GM12878 (cell line): ENCODE measurements around the gene CEND1. TPM values are rescaled to one million over a fixed set of nuclear protein-coding genes. Genes with fewer than 3 reads are reported as not detected.

Experiments
- ATAC-seq: fragments of 200-7000 bp; cut with Tn5 transposase; 3 replicates; pipeline ENCODE4 v1.9.1; 2020; ENCODE audit warnings: mild to moderate bottlenecking, moderate library complexity
- BruUV-seq: library from RNA; stranded (reverse); fragments of 400-500 nt; replicated peaks from 2 replicates; lab custom pipeline; 2021; lab: Mats Ljungman, UMichigan
- CTCF ChIA-PET: fragments of 300-600 bp; sonication (Branson Sonifier 250); formaldehyde crosslinking; extraction: SDS; loops from one replicate; lab custom pipeline; 2021; ENCODE audit warnings: inconsistent platforms; lab: Yijun Ruan, JAX
- POLR2A ChIA-PET: fragments of 350-600 bp; formaldehyde crosslinking; extraction: SDS; loops from one replicate; lab custom pipeline; 2021; ENCODE audit warnings: inconsistent platforms; lab: Charles Lee
- RAD21 ChIA-PET: fragments of 300-600 bp; sonication (Branson Sonifier 250); formaldehyde crosslinking; loops from one replicate; lab custom pipeline; 2023; ENCODE audit warnings: antibody characterized with exemption; ENCODE audit not compliant: unreplicated experiment; lab: Charles Lee
- SMC1A ChIA-PET: fragments of 300-600 bp; sonication (Branson Sonifier 250); formaldehyde crosslinking; loops from one replicate; lab custom pipeline; 2023; ENCODE audit not compliant: unreplicated experiment, uncharacterized antibody; lab: Charles Lee
- DNase-seq: peaks from one replicate; pipeline ENCODE4 v3.0.0-alpha.2; 2011; ENCODE audit warnings: low read depth, low spot score
- FAIRE-seq: peaks from 3 replicates; lab custom pipeline; 2011; peaks lifted over from hg19 to GRCh38; lab: Jason Lieb, UNC
- H2AFZ ChIP-seq: 2 replicates; pipeline ENCODE4 v1.6.0; 2011; ENCODE audit warnings: low read depth, low read length, control low read depth; ENCODE audit not compliant: control insufficient read depth
- H3K27ac ChIP-seq: 2 replicates; pipeline ENCODE4 v1.5.1; 2011; ENCODE audit warnings: control low read depth; ENCODE audit not compliant: control insufficient read depth, insufficient read depth
- H3K27me3 ChIP-seq, 2 experiments: replicated peaks in 1 of 2; 2 replicates each; pipeline versions ENCODE4 v1.6.0 to v1.6.1; 2011; ENCODE audit warnings: low read length in 1 of 2; ENCODE audit not compliant: control insufficient read depth in 2 of 2, insufficient read depth in 2 of 2
- H3K36me3 ChIP-seq, 2 experiments: 2 replicates each; pipeline ENCODE4 v1.5.1; 2011; ENCODE audit warnings: low read length in 1 of 2; ENCODE audit not compliant: control insufficient read depth in 2 of 2, insufficient read depth in 2 of 2
- H3K4me1 ChIP-seq: 2 replicates; pipeline ENCODE4 v1.6.1; 2011; ENCODE audit warnings: mild to moderate bottlenecking, low read length, moderate library complexity, mixed read lengths; ENCODE audit not compliant: control insufficient read depth, insufficient read depth
- H3K4me2 ChIP-seq: 2 replicates; pipeline ENCODE4 v1.6.0; 2011; ENCODE audit warnings: control low read depth; ENCODE audit not compliant: control insufficient read depth, insufficient read depth
- H3K4me3 ChIP-seq: fragments of 200-600 bp; sonication (generic); 2 replicates; pipeline ENCODE4 v1.5.1; 2016
- H3K79me2 ChIP-seq: 2 replicates; pipeline ENCODE4 v1.6.0; 2011; ENCODE audit warnings: low read length; ENCODE audit not compliant: control insufficient read depth, insufficient read depth
- H3K9ac ChIP-seq: 2 replicates; pipeline ENCODE4 v1.8.0; 2011; ENCODE audit warnings: low read length, control low read depth, mixed read lengths; ENCODE audit not compliant: control insufficient read depth, insufficient read depth
- H3K9me3 ChIP-seq: replicated peaks from 3 replicates; pipeline ENCODE4 v1.5.1; 2011; ENCODE audit warnings: mild to moderate bottlenecking, low read length; ENCODE audit not compliant: control insufficient read depth, insufficient read depth
- H4K20me1 ChIP-seq: 2 replicates; pipeline ENCODE4 v1.6.0; 2011; ENCODE audit not compliant: control insufficient read depth, insufficient read depth
- ATF2 ChIP-seq: IDR thresholded peaks from 2 replicates; pipeline ENCODE4 v1.6.1; 2012; ENCODE audit warnings: low read length, inconsistent platforms
- CBX5 ChIP-seq: sonication (generic); IDR thresholded peaks from 2 replicates; pipeline ENCODE4 v1.6.1; 2016; ENCODE audit warnings: low read depth, moderate library complexity, mild to moderate bottlenecking, inconsistent platforms
- DPF2 ChIP-seq: fragments of 450-650 bp; IDR thresholded peaks from 2 replicates; pipeline ENCODE4 v1.6.1; 2017; ENCODE audit warnings: mild to moderate bottlenecking
- E2F4 ChIP-seq: IDR thresholded peaks from 2 replicates; pipeline ENCODE4 v1.6.1; 2012; ENCODE audit warnings: low read depth, low read length, improper control_type of control experiment
- E2F8 ChIP-seq: fragments of 450-650 bp; IDR thresholded peaks from 2 replicates; pipeline ENCODE4 v1.6.1; 2018; ENCODE audit warnings: mild to moderate bottlenecking, low read depth, moderate library complexity; ENCODE audit not compliant: partially characterized antibody
- EP300 ChIP-seq, 2 experiments: fragments of 150-350 bp in 1 of 2; IDR thresholded peaks; 2 replicates each; pipeline ENCODE4 v1.6.1; 2011 to 2012; ENCODE audit warnings: low read depth in 2 of 2, low read length in 2 of 2, borderline replicate concordance in 1 of 2, improper control_type of control experiment in 1 of 2, inconsistent platforms in 1 of 2; ENCODE audit not compliant: control insufficient read depth in 1 of 2
- HDGF ChIP-seq: fragments of 450-650 bp; IDR thresholded peaks from 2 replicates; pipeline ENCODE4 v1.6.1; 2016; ENCODE audit warnings: antibody characterized with exemption
- IKZF1 ChIP-seq: fragments of 450-650 bp; conservative IDR thresholded peaks from 2 replicates; pipeline ENCODE4 v1.6.1; 2017; ENCODE audit warnings: antibody characterized with exemption, mild to moderate bottlenecking
- MTA2 ChIP-seq: fragments of 450-650 bp; IDR thresholded peaks from 2 replicates; pipeline ENCODE4 v1.6.1; 2016; ENCODE audit warnings: low read depth, mild to moderate bottlenecking, moderate library complexity
- POLR2A ChIP-seq: IDR thresholded peaks from 2 replicates; pipeline ENCODE4 v1.6.1; 2011; ENCODE audit warnings: low read depth, mild to moderate bottlenecking, low read length
- SMARCA5 ChIP-seq: fragments of 450-650 bp; IDR thresholded peaks from 2 replicates; pipeline ENCODE4 v1.6.1; 2017; ENCODE audit warnings: mild to moderate bottlenecking
- YY1 ChIP-seq: IDR thresholded peaks from 2 replicates; pipeline ENCODE4 v1.6.1; 2011; ENCODE audit warnings: low read depth, mild to moderate bottlenecking, low read length
- WGBS: methylation state at CpG from one replicate; pipeline ENCODE4 v1.1.6; 2016; ENCODE audit warnings: low lambda C conversion rate; ENCODE audit not compliant: insufficient replicate concordance, insufficient coverage; ENCODE audit errors: missing lambda C conversion rate; 5-methylcytosine and 5-hydroxymethylcytosine counted together
- in situ Hi-C: fragments of 300-500 bp; cut with MboI; formaldehyde crosslinking; loops from 9 replicates; pipeline ENCODE4 v1.14.3; 2018; ENCODE audit warnings: mixed read lengths
- intact Hi-C: fragments of 100-400 bp; cut with micrococcal nuclease; formaldehyde crosslinking; loops from one replicate; pipeline ENCODE4 v1.14.2; 2022; ENCODE audit not compliant: unreplicated experiment
- polyA plus RNA-seq, 11 experiments: library from polyadenylated mRNA; depleted of rRNA in 4 of 11; unstranded in 6 of 11; stranded (reverse) in 5 of 11; fragments of >200 nt; fragmentation: Nextera tagmentation in 4 of 11; fragmentation: Illumina TruSeq in 1 of 11; extraction: Ambion mirVana in 4 of 11; extraction: Trizol in 1 of 11; gene quantifications; 1 replicate in 1 of 11; 2 replicates in 10 of 11; pipeline versions ENCODE4 v1.2.1 to v1.2.3, GENCODE V29; 2011 to 2016; ENCODE audit warnings: inconsistent platforms in 2 of 11, missing spikeins in 2 of 11, low read depth in 1 of 11
- total RNA-seq, 4 experiments: library from RNA; depleted of rRNA in 3 of 4; stranded (reverse); fragments of >200 nt in 3 of 4; fragmentation: Illumina TruSeq in 1 of 4; extraction: Trizol in 1 of 4; gene quantifications; 2 replicates each; pipeline versions ENCODE4 v1.2.1 to v1.2.3, GENCODE V29; 2013 to 2021
- TF ChIP-seq, protein P1 (sequence below): fragments of 450-650 bp; formaldehyde crosslinking; IDR thresholded peaks from 2 replicates; pipeline ENCODE4 v1.4.0; 2022; ENCODE audit warnings: mild to moderate bottlenecking, moderate library complexity
- TF ChIP-seq, protein P2 (sequence below): IDR thresholded peaks from 2 replicates; pipeline ENCODE4 v1.6.1; 2012; ENCODE audit warnings: low read depth, low read length, improper control_type of control experiment

The CEND1 gene
- total and polyA plus RNA-seq, 10 of the 15 experiments (the other 5 are each of a cell fraction or from before 2014, with no cell fraction given): 0.31 to 13.6 (median 7.2) TPM; not detected in 1

DNA sequence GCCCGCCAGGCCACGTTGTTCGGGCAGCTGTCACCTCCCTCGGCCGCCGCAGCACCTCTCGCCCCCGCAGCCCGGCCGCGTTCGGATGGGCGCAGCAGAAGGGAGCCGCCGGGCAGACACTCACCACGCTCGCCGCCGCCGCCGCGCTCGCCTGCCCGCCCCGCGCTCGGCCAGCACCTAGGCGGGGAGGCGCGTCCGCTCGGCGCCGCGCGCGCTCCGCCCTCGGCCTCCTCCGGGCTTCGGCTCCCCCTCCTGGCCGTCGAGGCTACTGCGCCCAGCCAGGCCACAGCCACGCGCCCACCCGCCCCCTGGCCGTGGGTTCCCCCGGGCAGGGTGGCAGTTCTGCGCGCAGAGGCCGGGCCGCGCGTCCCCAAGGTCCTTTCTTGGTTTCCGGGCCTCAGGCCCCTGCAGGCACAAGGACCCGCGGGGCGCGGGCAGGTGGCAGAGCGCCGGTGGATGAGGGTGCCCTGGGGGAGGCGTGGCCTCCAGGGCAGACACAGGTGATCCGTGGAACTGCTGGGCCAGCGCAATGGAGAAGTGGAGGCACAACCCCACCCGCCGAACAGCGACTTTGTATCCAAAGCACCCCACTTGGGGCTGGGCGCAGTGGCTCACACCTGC is 8.3 kb upstream of the CEND1 start, which contains the start of gene SLC25A22:
Gene SLC25A22 (minus strand): TSS at position 189 of the 621 bp plus-strand sequence. CDS start 3,275 bp downstream, outside the sequence.
- DNase-seq (no peak), FAIRE-seq (peak; percentile 27), ATAC-seq (peak; percentile 70)
- Histone ChIP-seq H4K20me1 (no peaks in the 10 kb centered on the region), H3K4me3 (peak within 1 kb of the TSS; percentile 97), H3K27ac (peak within 1 kb of the TSS; percentile 85), H2AFZ (peak within 1 kb of the TSS; percentile 92), H3K27me3 (no peaks in the 10 kb centered on the region), H3K9ac (peak within 1 kb of the TSS; percentile 79), H3K79me2 (peaks cover 30% of the 10 kb centered on the region), H3K36me3 (peaks cover 0 to 11% of the 10 kb centered on the region in 2 experiments; a peak in 2 of 4 replicates), H3K4me1 (peaks cover 15% of the 10 kb centered on the region), H3K9me3 (no peaks in the 10 kb centered on the region), H3K4me2 (peak within 1 kb of the TSS; percentile 100)
- ChIA-PET POLR2A (no interaction called here), CTCF (interaction anchor here (0.7 to 1.4 kb wide), 3 partner anchors 21 to 45 kb away, joined by 3 to 4 read pairs (median 3); no protein-coding TSS in a partner anchor), RAD21 (no interaction called here), SMC1A (no interaction called here)
- intact Hi-C loops: loop anchor here (5.0 kb wide), 1 partner anchor 51 kb away; the partner anchor contains the start of gene TALDO1
- in situ Hi-C loops: no loop called here
- no TSS peak for BruUV-seq
- 2% methylated on average over 25 of the region's 69 CpGs for WGBS
- TF ChIP-seq MTA2 (no peak), POLR2A (peak; percentile 50; the same call in 1 of the 2 replicates), HDGF (no peak), EP300 (IDR thresholded peaks at IDR 0.05; ENCODE audit: borderline replicate concordance in 1 of 2, control insufficient read depth in 1 of 2, low read depth in 2 of 2, low read length in 2 of 2) (no peak), DPF2 (peak; percentile 39; the same call in 1 of the 2 replicates), CBX5 (no peak), E2F8 (no peak), ATF2 (no peak), IKZF1 (peak; percentile 36; the same call in 1 of the 2 replicates), E2F4 (no peak), YY1 (no peak; the same call in 1 of the 2 replicates), SMARCA5 (peak; percentile 93)
- TF ChIP-seq, protein P1, sequence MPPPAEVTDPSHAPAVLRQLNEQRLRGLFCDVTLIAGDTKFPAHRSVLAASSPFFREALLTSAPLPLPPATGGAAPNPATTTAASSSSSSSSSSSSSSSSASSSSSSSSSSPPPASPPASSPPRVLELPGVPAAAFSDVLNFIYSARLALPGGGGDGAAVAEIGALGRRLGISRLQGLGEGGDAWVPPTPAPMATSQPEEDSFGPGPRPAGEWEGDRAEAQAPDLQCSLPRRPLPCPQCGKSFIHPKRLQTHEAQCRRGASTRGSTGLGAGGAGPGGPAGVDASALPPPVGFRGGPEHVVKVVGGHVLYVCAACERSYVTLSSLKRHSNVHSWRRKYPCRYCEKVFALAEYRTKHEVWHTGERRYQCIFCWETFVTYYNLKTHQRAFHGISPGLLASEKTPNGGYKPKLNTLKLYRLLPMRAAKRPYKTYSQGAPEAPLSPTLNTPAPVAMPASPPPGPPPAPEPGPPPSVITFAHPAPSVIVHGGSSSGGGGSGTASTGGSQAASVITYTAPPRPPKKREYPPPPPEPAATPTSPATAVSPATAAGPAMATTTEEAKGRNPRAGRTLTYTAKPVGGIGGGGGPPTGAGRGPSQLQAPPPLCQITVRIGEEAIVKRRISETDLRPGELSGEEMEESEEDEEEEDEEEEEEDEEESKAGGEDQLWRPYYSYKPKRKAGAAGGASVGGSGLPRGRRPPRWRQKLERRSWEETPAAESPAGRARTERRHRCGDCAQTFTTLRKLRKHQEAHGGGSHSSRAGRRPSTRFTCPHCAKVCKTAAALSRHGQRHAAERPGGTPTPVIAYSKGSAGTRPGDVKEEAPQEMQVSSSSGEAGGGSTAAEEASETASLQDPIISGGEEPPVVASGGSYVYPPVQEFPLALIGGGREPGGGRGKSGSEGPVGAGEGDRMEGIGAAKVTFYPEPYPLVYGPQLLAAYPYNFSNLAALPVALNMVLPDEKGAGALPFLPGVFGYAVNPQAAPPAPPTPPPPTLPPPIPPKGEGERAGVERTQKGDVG (CRISPR knock-in tag): no peak
- TF ChIP-seq, protein P2, sequence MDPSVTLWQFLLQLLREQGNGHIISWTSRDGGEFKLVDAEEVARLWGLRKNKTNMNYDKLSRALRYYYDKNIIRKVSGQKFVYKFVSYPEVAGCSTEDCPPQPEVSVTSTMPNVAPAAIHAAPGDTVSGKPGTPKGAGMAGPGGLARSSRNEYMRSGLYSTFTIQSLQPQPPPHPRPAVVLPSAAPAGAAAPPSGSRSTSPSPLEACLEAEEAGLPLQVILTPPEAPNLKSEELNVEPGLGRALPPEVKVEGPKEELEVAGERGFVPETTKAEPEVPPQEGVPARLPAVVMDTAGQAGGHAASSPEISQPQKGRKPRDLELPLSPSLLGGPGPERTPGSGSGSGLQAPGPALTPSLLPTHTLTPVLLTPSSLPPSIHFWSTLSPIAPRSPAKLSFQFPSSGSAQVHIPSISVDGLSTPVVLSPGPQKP: no peak
